ENCODE data around the gene PDE3A.
A peak's percentile ranks its signal among the peaks of the same experiment; 100 is the strongest.

The PDE3A gene

GRCh38 chr12:20420557-20420956 lies 52.2 kb downstream of the PDE3A start:
- Histone ChIP-seq H2AFZ (ENCODE audit: low read length) (no peak overlapping the region), H3K9me2 (replicated peaks; ENCODE audit: low read depth, low read length) (no peaks in the 10 kb centered on the region), H3K27me3 (ENCODE audit: insufficient read depth, low read length, poor library complexity, severe bottlenecking) (no peaks in the 10 kb centered on the region), H3K4me2 (ENCODE audit: low read depth, low read length, poor library complexity, severe bottlenecking) (no peak overlapping the region), H4K20me1 (ENCODE audit: insufficient read depth, low read length, poor library complexity, severe bottlenecking) (no peaks in the 10 kb centered on the region), H3K9me3 (ENCODE audit: insufficient read depth, low read depth, low read length) (no peaks in the 10 kb centered on the region), H3K4me1 (ENCODE audit: insufficient read depth, low read length, poor library complexity, severe bottlenecking) (peaks cover 6% of the 10 kb centered on the region), H3K4me3 (ENCODE audit: low read length, poor library complexity, severe bottlenecking) (no peak overlapping the region), H3K9ac (ENCODE audit: low read depth, low read length, poor library complexity, severe bottlenecking) (no peak overlapping the region), H3K79me2 (ENCODE audit: insufficient read depth, low read length) (no peaks in the 10 kb centered on the region), H3F3A (ENCODE audit: low read depth) (no peaks in the 10 kb centered on the region), H3K36me3 (ENCODE audit: insufficient read depth, low read length) (no peaks in the 10 kb centered on the region)
- TF ChIP-seq, protein P1, sequence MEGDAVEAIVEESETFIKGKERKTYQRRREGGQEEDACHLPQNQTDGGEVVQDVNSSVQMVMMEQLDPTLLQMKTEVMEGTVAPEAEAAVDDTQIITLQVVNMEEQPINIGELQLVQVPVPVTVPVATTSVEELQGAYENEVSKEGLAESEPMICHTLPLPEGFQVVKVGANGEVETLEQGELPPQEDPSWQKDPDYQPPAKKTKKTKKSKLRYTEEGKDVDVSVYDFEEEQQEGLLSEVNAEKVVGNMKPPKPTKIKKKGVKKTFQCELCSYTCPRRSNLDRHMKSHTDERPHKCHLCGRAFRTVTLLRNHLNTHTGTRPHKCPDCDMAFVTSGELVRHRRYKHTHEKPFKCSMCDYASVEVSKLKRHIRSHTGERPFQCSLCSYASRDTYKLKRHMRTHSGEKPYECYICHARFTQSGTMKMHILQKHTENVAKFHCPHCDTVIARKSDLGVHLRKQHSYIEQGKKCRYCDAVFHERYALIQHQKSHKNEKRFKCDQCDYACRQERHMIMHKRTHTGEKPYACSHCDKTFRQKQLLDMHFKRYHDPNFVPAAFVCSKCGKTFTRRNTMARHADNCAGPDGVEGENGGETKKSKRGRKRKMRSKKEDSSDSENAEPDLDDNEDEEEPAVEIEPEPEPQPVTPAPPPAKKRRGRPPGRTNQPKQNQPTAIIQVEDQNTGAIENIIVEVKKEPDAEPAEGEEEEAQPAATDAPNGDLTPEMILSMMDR (conservative IDR thresholded peaks at IDR 0.05; ENCODE audit: low read length) = no peak
- TF ChIP-seq EZH2phosphoT487 (IDR thresholded peaks at IDR 0.05; ENCODE audit: borderline replicate concordance) = no peak

- no peak overlapping the region for H3K4me3 ChIP-seq (ENCODE audit: low read length, poor library complexity, severe bottlenecking)
- no peak for TF ChIP-seq EZH2phosphoT487 (IDR thresholded peaks at IDR 0.05; ENCODE audit: borderline replicate concordance)
- TF ChIP-seq, protein P1 (conservative IDR thresholded peaks at IDR 0.05; ENCODE audit: low read length) = no peak
- no peak overlapping the region for H3K9ac ChIP-seq (ENCODE audit: low read depth, low read length, poor library complexity, severe bottlenecking)
- H3K79me2 ChIP-seq (ENCODE audit: insufficient read depth, low read length) = no peaks in the 10 kb centered on the region
- H3K9me3 ChIP-seq (ENCODE audit: insufficient read depth, low read depth, low read length) = no peaks in the 10 kb centered on the region
- H3K4me2 ChIP-seq (ENCODE audit: low read depth, low read length, poor library complexity, severe bottlenecking) = peak overlapping the region; percentile 46
- peaks cover 6% of the 10 kb centered on the region for H3K4me1 ChIP-seq (ENCODE audit: insufficient read depth, low read length, poor library complexity, severe bottlenecking)
- H2AFZ ChIP-seq (ENCODE audit: low read length) = no peak overlapping the region
- no peaks in the 10 kb centered on the region for H3K9me2 ChIP-seq (replicated peaks; ENCODE audit: low read depth, low read length)
- no peaks in the 10 kb centered on the region for H3F3A ChIP-seq (ENCODE audit: low read depth)
- H3K36me3 ChIP-seq (ENCODE audit: insufficient read depth, low read length) = no peaks in the 10 kb centered on the region
- no peaks in the 10 kb centered on the region for H3K27me3 ChIP-seq (ENCODE audit: insufficient read depth, low read length, poor library complexity, severe bottlenecking)
- no peaks in the 10 kb centered on the region for H4K20me1 ChIP-seq (ENCODE audit: insufficient read depth, low read length, poor library complexity, severe bottlenecking)
Observed at GRCh38 chr12:20421421-20421820, 53.1 kb downstream of the PDE3A start.

DNA sequence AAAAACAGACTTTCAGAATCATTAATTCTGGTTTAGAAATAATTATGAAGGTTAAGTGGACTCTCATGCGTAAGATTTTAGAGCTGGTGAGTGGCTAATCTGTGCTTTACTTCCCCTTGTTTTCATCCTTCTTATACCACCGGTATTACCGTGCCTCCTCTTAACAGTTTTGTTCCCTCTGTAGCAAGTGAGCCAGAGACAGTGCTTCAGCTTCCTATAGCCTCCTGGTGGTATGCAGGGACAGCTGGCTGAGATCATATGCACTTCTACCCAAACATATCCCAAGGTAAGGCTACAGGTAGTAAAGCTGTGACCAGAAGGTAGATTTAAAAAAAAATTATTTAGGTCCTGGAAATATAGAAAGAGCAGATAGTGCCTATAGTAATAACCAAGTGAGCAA lies 55.2 kb downstream of the PDE3A start:
- H3K4me3 ChIP-seq (ENCODE audit: low read length, poor library complexity, severe bottlenecking) = no peak overlapping the region
- no peaks in the 10 kb centered on the region for H3K79me2 ChIP-seq (ENCODE audit: insufficient read depth, low read length)
- no peaks in the 10 kb centered on the region for H3F3A ChIP-seq (ENCODE audit: low read depth)
- H3K9me2 ChIP-seq (replicated peaks; ENCODE audit: low read depth, low read length) = no peaks in the 10 kb centered on the region
- peaks cover 6% of the 10 kb centered on the region for H3K4me1 ChIP-seq (ENCODE audit: insufficient read depth, low read length, poor library complexity, severe bottlenecking)
- H2AFZ ChIP-seq (ENCODE audit: low read length) = no peak overlapping the region
- no peaks in the 10 kb centered on the region for H4K20me1 ChIP-seq (ENCODE audit: insufficient read depth, low read length, poor library complexity, severe bottlenecking)
- H3K9ac ChIP-seq (ENCODE audit: low read depth, low read length, poor library complexity, severe bottlenecking) = no peak overlapping the region
- no peak overlapping the region for H3K4me2 ChIP-seq (ENCODE audit: low read depth, low read length, poor library complexity, severe bottlenecking)
- H3K9me3 ChIP-seq (ENCODE audit: insufficient read depth, low read depth, low read length) = no peaks in the 10 kb centered on the region
- H3K27me3 ChIP-seq (ENCODE audit: insufficient read depth, low read length, poor library complexity, severe bottlenecking) = no peaks in the 10 kb centered on the region
- TF ChIP-seq EZH2phosphoT487 (IDR thresholded peaks at IDR 0.05; ENCODE audit: borderline replicate concordance) = no peak
- TF ChIP-seq, protein P1 (conservative IDR thresholded peaks at IDR 0.05; ENCODE audit: low read length) = no peak
- no peaks in the 10 kb centered on the region for H3K36me3 ChIP-seq (ENCODE audit: insufficient read depth, low read length)

Measured in Loucy (cell line).